ENCODE results near the gene ZNRD2.

Gene ZNRD2

GRCh38 chr11:65599216-65599954, 29.1 kb downstream of the ZNRD2 start:
- no peak overlapping the region for H2AFZ ChIP-seq (ENCODE audit: insufficient read depth, low read length, poor library complexity)
- DNase-seq: no peak
- no peak overlapping the region for H3K18ac ChIP-seq (ENCODE audit: low read length)
- peaks cover 5% of the 10 kb centered on the region for H3K9me3 ChIP-seq (ENCODE audit: insufficient read depth, low read depth, low read length)
- H3K79me2 ChIP-seq (ENCODE audit: control insufficient read depth, insufficient read depth, low read length, poor library complexity): no peaks in the 10 kb centered on the region
- H3K4me1 ChIP-seq (ENCODE audit: control insufficient read depth in 1 of 2, insufficient read depth in 2 of 2, low read length in 2 of 2): no peaks in the 10 kb centered on the region
- H4K91ac ChIP-seq (ENCODE audit: low read depth, low read length): no peak overlapping the region
- H3K27ac ChIP-seq (ENCODE audit: low read depth, low read length): no peak overlapping the region
- no peaks in the 10 kb centered on the region for H3K79me1 ChIP-seq (ENCODE audit: low read length)
- no peak overlapping the region for H2BK12ac ChIP-seq (ENCODE audit: low read length)
- no CpG with 5 or more reads among the region's 49 CpGs for WGBS (ENCODE audit: extremely low coverage, insufficient coverage, insufficient read length)
- H3K14ac ChIP-seq (ENCODE audit: low read length): no peak overlapping the region
- H2BK5ac ChIP-seq (ENCODE audit: low read depth, low read length, poor library complexity): no peak overlapping the region
- no peak overlapping the region for H3K4me3 ChIP-seq (ENCODE audit: low read depth, low read length)
- H2BK120ac ChIP-seq (ENCODE audit: insufficient read depth, low read length, poor library complexity): no peak overlapping the region
- H4K8ac ChIP-seq (ENCODE audit: low read depth, low read length): no peak overlapping the region
- H2AK5ac ChIP-seq (ENCODE audit: low read length): no peak overlapping the region
- H4K12ac ChIP-seq (ENCODE audit: low read depth, low read length): no peak overlapping the region
- H3K4me2 ChIP-seq (ENCODE audit: low read length): no peak overlapping the region
- no peak overlapping the region for H3K9ac ChIP-seq (ENCODE audit: low read length)
- H3K4ac ChIP-seq (ENCODE audit: low read depth, low read length): no peak overlapping the region
- H3K27me3 ChIP-seq (ENCODE audit: insufficient read depth, low read length): no peaks in the 10 kb centered on the region
- peaks cover 37% of the 10 kb centered on the region in 2 experiments for H3K36me3 ChIP-seq (ENCODE audit: control insufficient read depth in 1 of 2, insufficient read depth in 2 of 2, low read length in 2 of 2)
- H3K23ac ChIP-seq (ENCODE audit: low read length): no peak overlapping the region

DNA sequence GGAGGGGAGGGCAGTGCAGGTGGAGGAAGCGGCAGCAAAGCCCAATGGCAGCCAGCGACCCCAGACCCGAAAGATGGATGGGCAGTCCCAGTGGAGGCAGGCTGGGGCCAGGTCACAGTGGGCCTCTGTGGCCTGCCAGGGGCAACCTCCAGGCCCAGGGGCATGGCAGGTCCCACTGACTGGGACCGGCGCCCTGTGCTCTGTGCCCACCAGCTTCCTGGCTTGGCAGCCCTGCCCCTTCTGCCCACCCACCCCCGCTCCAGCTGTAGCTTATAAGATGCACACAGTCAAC, 29.6 kb downstream of the ZNRD2 start:
- H3K23ac ChIP-seq (ENCODE audit: low read length): no peak overlapping the region
- H2BK12ac ChIP-seq (ENCODE audit: low read length): no peak overlapping the region
- no peaks in the 10 kb centered on the region for H3K79me2 ChIP-seq (ENCODE audit: control insufficient read depth, insufficient read depth, low read length, poor library complexity)
- H3K14ac ChIP-seq (ENCODE audit: low read length): no peak overlapping the region
- no CpG with 5 or more reads among the region's 6 CpGs for WGBS (ENCODE audit: extremely low coverage, insufficient coverage, insufficient read length)
- H3K4ac ChIP-seq (ENCODE audit: low read depth, low read length): no peak overlapping the region
- no peak overlapping the region for H2BK5ac ChIP-seq (ENCODE audit: low read depth, low read length, poor library complexity)
- H4K12ac ChIP-seq (ENCODE audit: low read depth, low read length): no peak overlapping the region
- no peak for DNase-seq
- H4K8ac ChIP-seq (ENCODE audit: low read depth, low read length): no peak overlapping the region
- H3K9ac ChIP-seq (ENCODE audit: low read length): no peak overlapping the region
- no peak overlapping the region for H3K4me2 ChIP-seq (ENCODE audit: low read length)
- H3K79me1 ChIP-seq (ENCODE audit: low read length): no peaks in the 10 kb centered on the region
- peaks cover 5% of the 10 kb centered on the region for H3K9me3 ChIP-seq (ENCODE audit: insufficient read depth, low read depth, low read length)
- H4K91ac ChIP-seq (ENCODE audit: low read depth, low read length): no peak overlapping the region
- H3K27ac ChIP-seq (ENCODE audit: low read depth, low read length): no peak overlapping the region
- no peak overlapping the region for H2AK5ac ChIP-seq (ENCODE audit: low read length)
- no peaks in the 10 kb centered on the region for H3K4me1 ChIP-seq (ENCODE audit: control insufficient read depth in 1 of 2, insufficient read depth in 2 of 2, low read length in 2 of 2)
- no peaks in the 10 kb centered on the region for H3K27me3 ChIP-seq (ENCODE audit: insufficient read depth, low read length)
- no peak overlapping the region for H2BK120ac ChIP-seq (ENCODE audit: insufficient read depth, low read length, poor library complexity)
- H3K4me3 ChIP-seq (ENCODE audit: low read depth, low read length): no peak overlapping the region
- H2AFZ ChIP-seq (ENCODE audit: insufficient read depth, low read length, poor library complexity): no peak overlapping the region
- peaks cover 41 to 42% of the 10 kb centered on the region in 2 experiments for H3K36me3 ChIP-seq (ENCODE audit: control insufficient read depth in 1 of 2, insufficient read depth in 2 of 2, low read length in 2 of 2)
- no peak overlapping the region for H3K18ac ChIP-seq (ENCODE audit: low read length)

DNA sequence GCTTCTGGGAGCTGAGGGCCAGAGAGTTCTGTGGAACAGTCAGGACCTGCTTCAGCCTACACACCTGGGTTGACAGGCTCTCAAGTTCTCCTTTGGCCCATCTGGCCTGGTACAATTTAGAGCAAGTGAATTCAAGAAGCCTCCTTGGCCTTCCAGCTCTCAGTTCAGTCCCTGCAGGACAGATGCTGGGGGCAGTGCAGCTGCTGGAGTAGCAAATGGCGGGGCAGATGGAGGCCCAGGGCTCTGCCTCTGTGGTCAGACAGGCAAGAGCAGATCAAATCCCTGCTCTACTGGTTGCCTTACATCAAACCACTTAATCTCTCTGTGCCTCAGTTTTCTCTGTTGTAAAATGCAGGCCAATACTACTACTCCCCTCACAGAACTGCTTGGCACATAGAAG, 34.0 kb downstream of the ZNRD2 start:
- Histone ChIP-seq H3K14ac (ENCODE audit: low read length) (no peak overlapping the region), H2BK12ac (ENCODE audit: low read length) (no peak overlapping the region)
- WGBS (ENCODE audit: extremely low coverage, insufficient coverage, insufficient read length): no CpG with 5 or more reads among the region's 1 CpG

DNA sequence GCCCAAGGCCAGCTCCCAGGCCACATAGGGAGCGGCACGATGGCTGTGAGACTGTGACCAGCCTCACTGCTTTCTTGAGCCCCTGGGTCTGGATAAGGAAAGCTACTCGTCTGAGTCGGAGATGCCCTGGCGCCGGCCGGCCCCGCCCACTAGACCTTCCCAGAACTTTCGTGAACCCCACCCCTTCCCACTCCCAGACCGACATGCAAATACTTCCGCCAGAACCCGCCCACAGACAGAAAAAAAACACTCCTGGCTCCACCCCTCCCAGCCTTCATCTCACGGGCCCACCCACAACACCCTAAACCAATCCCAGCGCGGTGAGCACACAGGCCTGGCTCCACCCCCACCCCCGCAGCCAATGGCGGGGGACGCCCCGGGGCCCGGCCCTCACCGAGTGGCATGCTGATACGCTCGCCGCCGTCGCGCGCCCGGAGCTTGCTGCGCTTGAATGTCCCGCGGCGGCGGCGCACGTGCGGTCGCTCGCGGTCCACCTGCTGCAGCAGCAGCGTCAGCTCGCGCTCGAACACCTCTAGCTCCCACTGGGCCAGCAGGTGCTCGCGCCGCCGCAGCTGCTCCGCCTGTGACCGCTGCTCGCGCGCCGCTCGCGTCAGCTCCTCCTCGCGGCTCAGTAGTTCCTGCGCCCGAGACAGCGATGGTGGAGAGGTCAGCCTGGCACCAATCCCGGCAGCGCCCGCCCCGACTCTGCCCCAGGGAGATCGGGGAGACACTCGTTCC, 36.8 kb downstream of the ZNRD2 start:
- Histone ChIP-seq H3K9me3 (ENCODE audit: insufficient read depth, low read depth, low read length) (peaks cover 9% of the 10 kb centered on the region), H4K8ac (ENCODE audit: low read depth, low read length) (no peak overlapping the region), H3K79me1 (ENCODE audit: low read length) (peaks cover 2% of the 10 kb centered on the region), H3K4me3 (ENCODE audit: low read depth, low read length) (peak overlapping the region; percentile 34), H4K91ac (ENCODE audit: low read depth, low read length) (no peak overlapping the region), H3K79me2 (ENCODE audit: control insufficient read depth, insufficient read depth, low read length, poor library complexity) (peaks cover under 1% of the 10 kb centered on the region), H3K23ac (ENCODE audit: low read length) (no peak overlapping the region), H3K9ac (ENCODE audit: low read length) (no peak overlapping the region), H3K4me2 (ENCODE audit: low read length) (peak overlapping the region; percentile 63), H2BK12ac (ENCODE audit: low read length) (no peak overlapping the region), H3K27me3 (ENCODE audit: insufficient read depth, low read length) (no peaks in the 10 kb centered on the region), H3K4ac (ENCODE audit: low read depth, low read length) (no peak overlapping the region), H3K27ac (ENCODE audit: low read depth, low read length) (peak overlapping the region; percentile 19), H2AFZ (ENCODE audit: insufficient read depth, low read length, poor library complexity) (no peak overlapping the region), H2AK5ac (ENCODE audit: low read length) (no peak overlapping the region), H3K4me1 (ENCODE audit: control insufficient read depth in 1 of 2, insufficient read depth in 2 of 2, low read length in 2 of 2) (peaks cover 17 to 21% of the 10 kb centered on the region in 2 experiments), H3K18ac (ENCODE audit: low read length) (no peak overlapping the region), H4K12ac (ENCODE audit: low read depth, low read length) (no peak overlapping the region), H3K36me3 (ENCODE audit: control insufficient read depth in 1 of 2, insufficient read depth in 2 of 2, low read length in 2 of 2) (peaks cover 59 to 62% of the 10 kb centered on the region in 2 experiments), H2BK120ac (ENCODE audit: insufficient read depth, low read length, poor library complexity) (no peak overlapping the region), H3K14ac (ENCODE audit: low read length) (no peak overlapping the region), H2BK5ac (ENCODE audit: low read depth, low read length, poor library complexity) (no peak overlapping the region)
- WGBS (ENCODE audit: extremely low coverage, insufficient coverage, insufficient read length): no CpG with 5 or more reads among the region's 67 CpGs
- DNase-seq: peak; percentile 95

More for the DNA sequence above, 34.0 kb downstream of the ZNRD2 start:
- Histone ChIP-seq H3K27ac (ENCODE audit: low read depth, low read length) (no peak overlapping the region), H2BK120ac (ENCODE audit: insufficient read depth, low read length, poor library complexity) (no peak overlapping the region), H3K27me3 (ENCODE audit: insufficient read depth, low read length) (no peaks in the 10 kb centered on the region), H3K9ac (ENCODE audit: low read length) (no peak overlapping the region), H3K18ac (ENCODE audit: low read length) (no peak overlapping the region), H2BK5ac (ENCODE audit: low read depth, low read length, poor library complexity) (no peak overlapping the region), H3K4me2 (ENCODE audit: low read length) (no peak overlapping the region), H3K79me1 (ENCODE audit: low read length) (no peaks in the 10 kb centered on the region), H2AFZ (ENCODE audit: insufficient read depth, low read length, poor library complexity) (no peak overlapping the region), H3K79me2 (ENCODE audit: control insufficient read depth, insufficient read depth, low read length, poor library complexity) (no peaks in the 10 kb centered on the region), H4K8ac (ENCODE audit: low read depth, low read length) (no peak overlapping the region), H4K91ac (ENCODE audit: low read depth, low read length) (no peak overlapping the region), H3K4me3 (ENCODE audit: low read depth, low read length) (no peak overlapping the region), H3K9me3 (ENCODE audit: insufficient read depth, low read depth, low read length) (peaks cover 9% of the 10 kb centered on the region), H3K23ac (ENCODE audit: low read length) (no peak overlapping the region), H3K4me1 (ENCODE audit: control insufficient read depth in 1 of 2, insufficient read depth in 2 of 2, low read length in 2 of 2) (peaks cover 9 to 11% of the 10 kb centered on the region in 2 experiments), H3K36me3 (ENCODE audit: control insufficient read depth in 1 of 2, insufficient read depth in 2 of 2, low read length in 2 of 2) (peaks cover 48 to 52% of the 10 kb centered on the region in 2 experiments), H2AK5ac (ENCODE audit: low read length) (no peak overlapping the region), H3K4ac (ENCODE audit: low read depth, low read length) (no peak overlapping the region), H4K12ac (ENCODE audit: low read depth, low read length) (no peak overlapping the region)
- no peak for DNase-seq

Data from trophoblast cell (in vitro differentiated cells and primary cell).